GM23338 (cell line): Measurements from ENCODE around the gene CLDN9. TPM values are rescaled to one million over a fixed set of nuclear protein-coding genes. Genes with fewer than 3 reads are reported as not detected.
A peak's percentile ranks its signal among the peaks of the same experiment; 100 is the strongest.

ENCODE experiments used
- ATAC-seq: fragments of 200-7000 bp; cut with Tn5 transposase; 3 replicates; pipeline ENCODE4 v1.9.1; 2020
- DNase-seq: peaks from one replicate; pipeline ENCODE4 v3.0.0-alpha.2; 2015; ENCODE audit warnings: low spot score
- H2AFZ ChIP-seq: fragments of 200-600 bp; sonication (generic); 2 replicates; pipeline ENCODE4 v1.8.0; 2016; ENCODE audit warnings: antibody characterized with exemption, mild to moderate bottlenecking, moderate library complexity
- H3F3A ChIP-seq: fragments of 200-600 bp; sonication (generic); replicated peaks from 2 replicates; pipeline ENCODE4 v1.8.0; 2017; ENCODE audit warnings: antibody characterized with exemption, mixed run types, low read depth
- H3K27ac ChIP-seq: fragments of 200-600 bp; sonication (generic); 2 replicates; pipeline ENCODE4 v1.6.1; 2016; ENCODE audit warnings: low read depth
- H3K27me3 ChIP-seq: fragments of 200-600 bp; sonication (generic); 2 replicates; pipeline ENCODE4 v1.8.0; 2016; ENCODE audit warnings: mild to moderate bottlenecking, mixed run types, moderate library complexity; ENCODE audit not compliant: insufficient read depth
- H3K36me3 ChIP-seq: fragments of 200-600 bp; sonication (generic); 2 replicates; pipeline ENCODE4 v1.8.0; 2016; ENCODE audit warnings: mild to moderate bottlenecking; ENCODE audit not compliant: insufficient read depth
- H3K4me1 ChIP-seq: fragments of 200-600 bp; sonication (generic); 2 replicates; pipeline ENCODE4 v1.8.0; 2016; ENCODE audit warnings: mild to moderate bottlenecking, moderate library complexity; ENCODE audit not compliant: insufficient read depth
- H3K4me2 ChIP-seq: fragments of 200-600 bp; sonication (generic); 2 replicates; pipeline ENCODE4 v1.7.1; 2017; ENCODE audit warnings: mixed run types
- H3K4me3 ChIP-seq: fragments of 200-600 bp; sonication (generic); 2 replicates; pipeline ENCODE4 v1.6.1; 2016; ENCODE audit warnings: mixed run types
- H3K79me2 ChIP-seq: fragments of 200-600 bp; sonication (generic); replicated peaks from 2 replicates; pipeline ENCODE4 v1.8.0; 2017; ENCODE audit warnings: mild to moderate bottlenecking; ENCODE audit not compliant: insufficient read depth
- H3K9me2 ChIP-seq: fragments of 200-600 bp; sonication (generic); 2 replicates; pipeline ENCODE4 v1.8.0; 2017; ENCODE audit not compliant: insufficient read depth
- H4K20me1 ChIP-seq: fragments of 200-600 bp; sonication (generic); replicated peaks from 2 replicates; pipeline ENCODE4 v1.8.0; 2017; ENCODE audit warnings: mild to moderate bottlenecking; ENCODE audit not compliant: insufficient read depth
- H3K27ac Mint-ChIP-seq: 2 replicates; pipeline ENCODE4 v1.8.0; 2020; ENCODE audit warnings: inconsistent platforms, mild to moderate bottlenecking, moderate library complexity, mixed read lengths
- H3K27me3 Mint-ChIP-seq: 3 replicates; pipeline ENCODE4 v1.8.0; 2022; ENCODE audit warnings: low read depth, mild to moderate bottlenecking, moderate library complexity, mixed read lengths, inconsistent platforms; ENCODE audit not compliant: insufficient read depth, poor library complexity
- H3K36me3 Mint-ChIP-seq: 3 replicates; pipeline ENCODE4 v1.8.0; 2021; ENCODE audit warnings: low read depth, mild to moderate bottlenecking, inconsistent platforms, moderate library complexity, mixed read lengths
- H3K4me1 Mint-ChIP-seq: 3 replicates; pipeline ENCODE4 v1.8.0; 2020; ENCODE audit warnings: mild to moderate bottlenecking, inconsistent platforms, mixed read lengths
- H3K4me3 Mint-ChIP-seq: 3 replicates; pipeline ENCODE4 v1.8.0; 2021; ENCODE audit warnings: moderate library complexity, mild to moderate bottlenecking, inconsistent platforms, mixed read lengths
- H3K9me3 Mint-ChIP-seq: 3 replicates; pipeline ENCODE4 v1.8.0; 2020; ENCODE audit warnings: moderate library complexity, mild to moderate bottlenecking, inconsistent platforms, mixed read lengths
- CREB1 ChIP-seq: fragments of 250-450 bp; sonication (Bioruptor Pico); IDR thresholded peaks from 2 replicates; pipeline ENCODE4 v1.5.0; 2020; ENCODE audit warnings: low read depth, mild to moderate bottlenecking, moderate library complexity
- EZH2 ChIP-seq: fragments of 200-600 bp; sonication (generic); IDR thresholded peaks from one replicate; pipeline ENCODE4 v1.8.0; 2017; ENCODE audit warnings: antibody characterized with exemption, mild to moderate bottlenecking, low read depth; ENCODE audit not compliant: unreplicated experiment
- EZH2phosphoT487 ChIP-seq: fragments of 200-600 bp; sonication (generic); IDR thresholded peaks from one replicate; pipeline ENCODE4 v1.8.1; 2018; ENCODE audit warnings: antibody characterized with exemption; ENCODE audit not compliant: unreplicated experiment
- JUNB ChIP-seq: IDR thresholded peaks from one replicate; pipeline ENCODE4 v1.6.1; 2016; ENCODE audit warnings: antibody characterized with exemption; ENCODE audit not compliant: unreplicated experiment
- NANOG ChIP-seq: IDR thresholded peaks from 2 replicates; pipeline ENCODE4 v1.6.1; 2016; ENCODE audit warnings: antibody characterized with exemption, borderline replicate concordance
- POLR2AphosphoS5 ChIP-seq: IDR thresholded peaks from 2 replicates; pipeline ENCODE4 v1.6.1; 2016; ENCODE audit warnings: antibody characterized with exemption, low read depth
- STAT1 ChIP-seq: IDR thresholded peaks from one replicate; pipeline ENCODE4 v1.6.1; 2016; ENCODE audit warnings: antibody characterized with exemption; ENCODE audit not compliant: unreplicated experiment
- ZNF114 ChIP-seq: fragments of 250-450 bp; sonication (Bioruptor Pico); IDR thresholded peaks from 2 replicates; pipeline ENCODE4 v1.5.0; 2020; ENCODE audit warnings: mild to moderate bottlenecking, moderate library complexity
- ZNF331 ChIP-seq: fragments of 250-450 bp; sonication (Bioruptor Pico); IDR thresholded peaks from 2 replicates; pipeline ENCODE4 v1.5.0; 2020; ENCODE audit warnings: low read depth, mild to moderate bottlenecking, moderate library complexity
- polyA plus RNA-seq: library from polyadenylated mRNA; unstranded; fragments of >200 nt; fragmentation: Nextera tagmentation; extraction: Ambion mirVana; gene quantifications from 2 replicates; pipeline ENCODE4 v1.2.1, GENCODE V29; 2016
- total RNA-seq: library from RNA; depleted of rRNA; stranded (reverse); fragments of >200 nt; shearing (Covaris generic); gene quantifications from 2 replicates; pipeline ENCODE4 v1.2.3, GENCODE V29; 2014
- TF ChIP-seq, protein P1 (sequence below): IDR thresholded peaks from 2 replicates; pipeline ENCODE4 v1.6.1; 2016; ENCODE audit warnings: antibody characterized with exemption
- TF ChIP-seq, protein P2 (sequence below), 2 experiments: fragments of 200-600 bp in 1 of 2; sonication (generic) in 1 of 2; conservative IDR thresholded peaks; 2 replicates each; pipeline versions ENCODE4 v1.5.1 to v1.6.1; 2016 to 2017; ENCODE audit warnings: antibody characterized with exemption in 2 of 2, low read depth in 2 of 2, mild to moderate bottlenecking in 2 of 2, moderate library complexity in 1 of 2
- TF ChIP-seq, protein P3 (sequence below): fragments of 250-450 bp; sonication (Bioruptor Pico); IDR thresholded peaks from 2 replicates; pipeline ENCODE4 v1.5.0; 2020; ENCODE audit warnings: mild to moderate bottlenecking, moderate library complexity
- TF ChIP-seq, protein P4 (sequence below): IDR thresholded peaks from one replicate; pipeline ENCODE4 v1.6.1; 2018; ENCODE audit warnings: antibody characterized with exemption; ENCODE audit not compliant: unreplicated experiment

Gene CLDN9
- total and polyA plus RNA-seq, 2 experiments from 2014 or later = 1.8 to 3.0 TPM

DNA sequence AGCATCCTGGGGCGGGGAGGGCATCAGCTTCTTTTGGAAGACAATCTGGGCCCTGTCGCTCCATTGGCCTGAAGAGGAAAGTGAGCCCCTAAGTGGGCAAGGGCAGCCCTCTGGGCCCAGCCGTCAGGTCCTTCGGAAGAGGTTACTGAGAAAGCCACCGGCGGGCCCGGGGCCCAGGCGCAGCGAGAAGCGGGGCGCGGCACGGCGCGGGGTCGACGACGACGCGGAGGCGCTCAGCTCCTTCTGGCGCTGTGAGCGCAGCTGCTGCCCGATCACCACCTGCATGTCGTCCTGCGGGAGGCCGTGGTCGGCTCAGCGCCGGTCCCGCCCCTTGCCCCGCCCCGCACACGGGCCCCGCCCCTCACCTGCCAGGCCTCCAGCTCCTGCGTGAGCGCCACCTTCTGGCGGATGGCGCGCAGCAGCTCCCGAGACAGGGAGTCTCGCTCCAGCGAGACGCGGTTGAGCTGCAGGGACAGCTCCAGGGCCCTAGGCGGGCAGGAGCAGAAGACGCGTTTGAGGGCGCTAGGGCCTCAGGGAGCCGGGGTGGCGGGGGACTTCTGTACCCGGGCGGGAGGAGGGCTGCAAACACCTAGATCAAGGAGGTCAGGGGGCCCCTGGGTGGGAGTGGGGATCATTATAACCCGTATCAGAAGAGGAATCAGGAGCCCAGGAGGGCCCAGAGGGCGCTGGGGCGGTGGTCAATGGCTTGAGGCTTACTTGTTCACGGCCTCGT, 15.4 kb downstream of the CLDN9 start:
- Histone ChIP-seq H3K79me2 (no peaks in the 10 kb centered on the region; the same call in 1 of the 2 replicates), H2AFZ (no peak overlapping the region), H4K20me1 (peaks cover 21% of the 10 kb centered on the region), H3K9me2 (no peaks in the 10 kb centered on the region), H3K36me3 (no peaks in the 10 kb centered on the region), H3F3A (peaks cover 48% of the 10 kb centered on the region), H3K27ac (peak overlapping the region; percentile 84; the same call in 1 of the 2 replicates), H3K4me2 (peak overlapping the region; percentile 77), H3K27me3 (peaks cover 16% of the 10 kb centered on the region), H3K4me3 (peak overlapping the region; percentile 51), H3K4me1 (peaks cover 27% of the 10 kb centered on the region)
- TF ChIP-seq EZH2 (no peak), EZH2phosphoT487 (no peak), NANOG (no peak), ZNF331 (CRISPR knock-in tag) (no peak), POLR2AphosphoS5 (peak; percentile 82), JUNB (no peak), STAT1 (no peak), ZNF114 (no peak), CREB1 (CRISPR knock-in tag) (peak; percentile 29; the same call in 1 of the 2 replicates)
- TF ChIP-seq, protein P1, sequence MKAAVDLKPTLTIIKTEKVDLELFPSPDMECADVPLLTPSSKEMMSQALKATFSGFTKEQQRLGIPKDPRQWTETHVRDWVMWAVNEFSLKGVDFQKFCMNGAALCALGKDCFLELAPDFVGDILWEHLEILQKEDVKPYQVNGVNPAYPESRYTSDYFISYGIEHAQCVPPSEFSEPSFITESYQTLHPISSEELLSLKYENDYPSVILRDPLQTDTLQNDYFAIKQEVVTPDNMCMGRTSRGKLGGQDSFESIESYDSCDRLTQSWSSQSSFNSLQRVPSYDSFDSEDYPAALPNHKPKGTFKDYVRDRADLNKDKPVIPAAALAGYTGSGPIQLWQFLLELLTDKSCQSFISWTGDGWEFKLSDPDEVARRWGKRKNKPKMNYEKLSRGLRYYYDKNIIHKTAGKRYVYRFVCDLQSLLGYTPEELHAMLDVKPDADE = no peak
- TF ChIP-seq, protein P2, sequence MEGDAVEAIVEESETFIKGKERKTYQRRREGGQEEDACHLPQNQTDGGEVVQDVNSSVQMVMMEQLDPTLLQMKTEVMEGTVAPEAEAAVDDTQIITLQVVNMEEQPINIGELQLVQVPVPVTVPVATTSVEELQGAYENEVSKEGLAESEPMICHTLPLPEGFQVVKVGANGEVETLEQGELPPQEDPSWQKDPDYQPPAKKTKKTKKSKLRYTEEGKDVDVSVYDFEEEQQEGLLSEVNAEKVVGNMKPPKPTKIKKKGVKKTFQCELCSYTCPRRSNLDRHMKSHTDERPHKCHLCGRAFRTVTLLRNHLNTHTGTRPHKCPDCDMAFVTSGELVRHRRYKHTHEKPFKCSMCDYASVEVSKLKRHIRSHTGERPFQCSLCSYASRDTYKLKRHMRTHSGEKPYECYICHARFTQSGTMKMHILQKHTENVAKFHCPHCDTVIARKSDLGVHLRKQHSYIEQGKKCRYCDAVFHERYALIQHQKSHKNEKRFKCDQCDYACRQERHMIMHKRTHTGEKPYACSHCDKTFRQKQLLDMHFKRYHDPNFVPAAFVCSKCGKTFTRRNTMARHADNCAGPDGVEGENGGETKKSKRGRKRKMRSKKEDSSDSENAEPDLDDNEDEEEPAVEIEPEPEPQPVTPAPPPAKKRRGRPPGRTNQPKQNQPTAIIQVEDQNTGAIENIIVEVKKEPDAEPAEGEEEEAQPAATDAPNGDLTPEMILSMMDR (conservative IDR thresholded peaks at IDR 0.05; ENCODE audit: low read depth in 2 of 2) = peak; percentile 55 to 95
- TF ChIP-seq, protein P3, sequence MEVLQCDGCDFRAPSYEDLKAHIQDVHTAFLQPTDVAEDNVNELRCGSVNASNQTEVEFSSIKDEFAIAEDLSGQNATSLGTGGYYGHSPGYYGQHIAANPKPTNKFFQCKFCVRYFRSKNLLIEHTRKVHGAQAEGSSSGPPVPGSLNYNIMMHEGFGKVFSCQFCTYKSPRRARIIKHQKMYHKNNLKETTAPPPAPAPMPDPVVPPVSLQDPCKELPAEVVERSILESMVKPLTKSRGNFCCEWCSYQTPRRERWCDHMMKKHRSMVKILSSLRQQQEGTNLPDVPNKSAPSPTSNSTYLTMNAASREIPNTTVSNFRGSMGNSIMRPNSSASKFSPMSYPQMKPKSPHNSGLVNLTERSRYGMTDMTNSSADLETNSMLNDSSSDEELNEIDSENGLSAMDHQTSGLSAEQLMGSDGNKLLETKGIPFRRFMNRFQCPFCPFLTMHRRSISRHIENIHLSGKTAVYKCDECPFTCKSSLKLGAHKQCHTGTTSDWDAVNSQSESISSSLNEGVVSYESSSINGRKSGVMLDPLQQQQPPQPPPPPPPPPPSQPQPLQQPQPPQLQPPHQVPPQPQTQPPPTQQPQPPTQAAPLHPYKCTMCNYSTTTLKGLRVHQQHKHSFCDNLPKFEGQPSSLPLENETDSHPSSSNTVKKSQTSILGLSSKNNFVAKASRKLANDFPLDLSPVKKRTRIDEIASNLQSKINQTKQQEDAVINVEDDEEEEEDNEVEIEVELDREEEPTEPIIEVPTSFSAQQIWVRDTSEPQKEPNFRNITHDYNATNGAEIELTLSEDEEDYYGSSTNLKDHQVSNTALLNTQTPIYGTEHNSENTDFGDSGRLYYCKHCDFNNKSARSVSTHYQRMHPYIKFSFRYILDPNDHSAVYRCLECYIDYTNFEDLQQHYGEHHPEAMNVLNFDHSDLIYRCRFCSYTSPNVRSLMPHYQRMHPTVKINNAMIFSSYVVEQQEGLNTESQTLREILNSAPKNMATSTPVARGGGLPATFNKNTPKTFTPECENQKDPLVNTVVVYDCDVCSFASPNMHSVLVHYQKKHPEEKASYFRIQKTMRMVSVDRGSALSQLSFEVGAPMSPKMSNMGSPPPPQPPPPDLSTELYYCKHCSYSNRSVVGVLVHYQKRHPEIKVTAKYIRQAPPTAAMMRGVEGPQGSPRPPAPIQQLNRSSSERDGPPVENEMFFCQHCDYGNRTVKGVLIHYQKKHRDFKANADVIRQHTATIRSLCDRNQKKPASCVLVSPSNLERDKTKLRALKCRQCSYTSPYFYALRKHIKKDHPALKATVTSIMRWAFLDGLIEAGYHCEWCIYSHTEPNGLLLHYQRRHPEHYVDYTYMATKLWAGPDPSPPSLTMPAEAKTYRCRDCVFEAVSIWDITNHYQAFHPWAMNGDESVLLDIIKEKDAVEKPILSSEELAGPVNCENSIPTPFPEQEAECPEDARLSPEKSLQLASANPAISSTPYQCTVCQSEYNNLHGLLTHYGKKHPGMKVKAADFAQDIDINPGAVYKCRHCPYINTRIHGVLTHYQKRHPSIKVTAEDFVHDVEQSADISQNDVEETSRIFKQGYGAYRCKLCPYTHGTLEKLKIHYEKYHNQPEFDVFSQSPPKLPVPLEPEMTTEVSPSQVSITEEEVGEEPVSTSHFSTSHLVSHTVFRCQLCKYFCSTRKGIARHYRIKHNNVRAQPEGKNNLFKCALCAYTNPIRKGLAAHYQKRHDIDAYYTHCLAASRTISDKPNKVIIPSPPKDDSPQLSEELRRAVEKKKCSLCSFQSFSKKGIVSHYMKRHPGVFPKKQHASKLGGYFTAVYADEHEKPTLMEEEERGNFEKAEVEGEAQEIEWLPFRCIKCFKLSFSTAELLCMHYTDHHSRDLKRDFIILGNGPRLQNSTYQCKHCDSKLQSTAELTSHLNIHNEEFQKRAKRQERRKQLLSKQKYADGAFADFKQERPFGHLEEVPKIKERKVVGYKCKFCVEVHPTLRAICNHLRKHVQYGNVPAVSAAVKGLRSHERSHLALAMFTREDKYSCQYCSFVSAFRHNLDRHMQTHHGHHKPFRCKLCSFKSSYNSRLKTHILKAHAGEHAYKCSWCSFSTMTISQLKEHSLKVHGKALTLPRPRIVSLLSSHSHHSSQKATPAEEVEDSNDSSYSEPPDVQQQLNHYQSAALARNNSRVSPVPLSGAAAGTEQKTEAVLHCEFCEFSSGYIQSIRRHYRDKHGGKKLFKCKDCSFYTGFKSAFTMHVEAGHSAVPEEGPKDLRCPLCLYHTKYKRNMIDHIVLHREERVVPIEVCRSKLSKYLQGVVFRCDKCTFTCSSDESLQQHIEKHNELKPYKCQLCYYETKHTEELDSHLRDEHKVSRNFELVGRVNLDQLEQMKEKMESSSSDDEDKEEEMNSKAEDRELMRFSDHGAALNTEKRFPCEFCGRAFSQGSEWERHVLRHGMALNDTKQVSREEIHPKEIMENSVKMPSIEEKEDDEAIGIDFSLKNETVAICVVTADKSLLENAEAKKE (CRISPR knock-in tag) = no peak
- TF ChIP-seq, protein P4, sequence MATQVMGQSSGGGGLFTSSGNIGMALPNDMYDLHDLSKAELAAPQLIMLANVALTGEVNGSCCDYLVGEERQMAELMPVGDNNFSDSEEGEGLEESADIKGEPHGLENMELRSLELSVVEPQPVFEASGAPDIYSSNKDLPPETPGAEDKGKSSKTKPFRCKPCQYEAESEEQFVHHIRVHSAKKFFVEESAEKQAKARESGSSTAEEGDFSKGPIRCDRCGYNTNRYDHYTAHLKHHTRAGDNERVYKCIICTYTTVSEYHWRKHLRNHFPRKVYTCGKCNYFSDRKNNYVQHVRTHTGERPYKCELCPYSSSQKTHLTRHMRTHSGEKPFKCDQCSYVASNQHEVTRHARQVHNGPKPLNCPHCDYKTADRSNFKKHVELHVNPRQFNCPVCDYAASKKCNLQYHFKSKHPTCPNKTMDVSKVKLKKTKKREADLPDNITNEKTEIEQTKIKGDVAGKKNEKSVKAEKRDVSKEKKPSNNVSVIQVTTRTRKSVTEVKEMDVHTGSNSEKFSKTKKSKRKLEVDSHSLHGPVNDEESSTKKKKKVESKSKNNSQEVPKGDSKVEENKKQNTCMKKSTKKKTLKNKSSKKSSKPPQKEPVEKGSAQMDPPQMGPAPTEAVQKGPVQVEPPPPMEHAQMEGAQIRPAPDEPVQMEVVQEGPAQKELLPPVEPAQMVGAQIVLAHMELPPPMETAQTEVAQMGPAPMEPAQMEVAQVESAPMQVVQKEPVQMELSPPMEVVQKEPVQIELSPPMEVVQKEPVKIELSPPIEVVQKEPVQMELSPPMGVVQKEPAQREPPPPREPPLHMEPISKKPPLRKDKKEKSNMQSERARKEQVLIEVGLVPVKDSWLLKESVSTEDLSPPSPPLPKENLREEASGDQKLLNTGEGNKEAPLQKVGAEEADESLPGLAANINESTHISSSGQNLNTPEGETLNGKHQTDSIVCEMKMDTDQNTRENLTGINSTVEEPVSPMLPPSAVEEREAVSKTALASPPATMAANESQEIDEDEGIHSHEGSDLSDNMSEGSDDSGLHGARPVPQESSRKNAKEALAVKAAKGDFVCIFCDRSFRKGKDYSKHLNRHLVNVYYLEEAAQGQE = no peak
- H3K36me3 Mint-ChIP-seq = peaks cover 46% of the 10 kb centered on the region
- DNase-seq = peak; percentile 92
- peak; percentile 54 for ATAC-seq
- peaks cover 29% of the 10 kb centered on the region for H3K4me1 Mint-ChIP-seq
- H3K4me3 Mint-ChIP-seq = peak overlapping the region; percentile 34; the same call in 2 of the 3 replicates
- no peak overlapping the region for H3K27ac Mint-ChIP-seq
- H3K27me3 Mint-ChIP-seq = peaks cover 33% of the 10 kb centered on the region
- no peaks in the 10 kb centered on the region; the same call in 1 of the 3 replicates for H3K9me3 Mint-ChIP-seq
